GM23338 (cell line): Measurements from ENCODE around the gene SLC6A18. TPM values are rescaled to one million over a fixed set of nuclear protein-coding genes. Genes with fewer than 3 reads are reported as not detected.

ENCODE experiments used
- ATAC-seq: fragments of 200-7000 bp; cut with Tn5 transposase; 3 replicates; pipeline ENCODE4 v1.9.1; 2020
- DNase-seq: peaks from one replicate; pipeline ENCODE4 v3.0.0-alpha.2; 2015; ENCODE audit warnings: low spot score
- H2AFZ ChIP-seq: fragments of 200-600 bp; sonication (generic); 2 replicates; pipeline ENCODE4 v1.8.0; 2016; ENCODE audit warnings: antibody characterized with exemption, mild to moderate bottlenecking, moderate library complexity
- H3F3A ChIP-seq: fragments of 200-600 bp; sonication (generic); replicated peaks from 2 replicates; pipeline ENCODE4 v1.8.0; 2017; ENCODE audit warnings: antibody characterized with exemption, mixed run types, low read depth
- H3K27ac ChIP-seq: fragments of 200-600 bp; sonication (generic); 2 replicates; pipeline ENCODE4 v1.6.1; 2016; ENCODE audit warnings: low read depth
- H3K27me3 ChIP-seq: fragments of 200-600 bp; sonication (generic); 2 replicates; pipeline ENCODE4 v1.8.0; 2016; ENCODE audit warnings: mild to moderate bottlenecking, mixed run types, moderate library complexity; ENCODE audit not compliant: insufficient read depth
- H3K36me3 ChIP-seq: fragments of 200-600 bp; sonication (generic); 2 replicates; pipeline ENCODE4 v1.8.0; 2016; ENCODE audit warnings: mild to moderate bottlenecking; ENCODE audit not compliant: insufficient read depth
- H3K4me1 ChIP-seq: fragments of 200-600 bp; sonication (generic); 2 replicates; pipeline ENCODE4 v1.8.0; 2016; ENCODE audit warnings: mild to moderate bottlenecking, moderate library complexity; ENCODE audit not compliant: insufficient read depth
- H3K4me2 ChIP-seq: fragments of 200-600 bp; sonication (generic); 2 replicates; pipeline ENCODE4 v1.7.1; 2017; ENCODE audit warnings: mixed run types
- H3K4me3 ChIP-seq: fragments of 200-600 bp; sonication (generic); 2 replicates; pipeline ENCODE4 v1.6.1; 2016; ENCODE audit warnings: mixed run types
- H3K79me2 ChIP-seq: fragments of 200-600 bp; sonication (generic); replicated peaks from 2 replicates; pipeline ENCODE4 v1.8.0; 2017; ENCODE audit warnings: mild to moderate bottlenecking; ENCODE audit not compliant: insufficient read depth
- H3K9me2 ChIP-seq: fragments of 200-600 bp; sonication (generic); 2 replicates; pipeline ENCODE4 v1.8.0; 2017; ENCODE audit not compliant: insufficient read depth
- H4K20me1 ChIP-seq: fragments of 200-600 bp; sonication (generic); replicated peaks from 2 replicates; pipeline ENCODE4 v1.8.0; 2017; ENCODE audit warnings: mild to moderate bottlenecking; ENCODE audit not compliant: insufficient read depth
- H3K27ac Mint-ChIP-seq: 2 replicates; pipeline ENCODE4 v1.8.0; 2020; ENCODE audit warnings: inconsistent platforms, mild to moderate bottlenecking, moderate library complexity, mixed read lengths
- H3K27me3 Mint-ChIP-seq: 3 replicates; pipeline ENCODE4 v1.8.0; 2022; ENCODE audit warnings: low read depth, mild to moderate bottlenecking, moderate library complexity, mixed read lengths, inconsistent platforms; ENCODE audit not compliant: insufficient read depth, poor library complexity
- H3K36me3 Mint-ChIP-seq: 3 replicates; pipeline ENCODE4 v1.8.0; 2021; ENCODE audit warnings: low read depth, mild to moderate bottlenecking, inconsistent platforms, moderate library complexity, mixed read lengths
- H3K4me1 Mint-ChIP-seq: 3 replicates; pipeline ENCODE4 v1.8.0; 2020; ENCODE audit warnings: mild to moderate bottlenecking, inconsistent platforms, mixed read lengths
- H3K4me3 Mint-ChIP-seq: 3 replicates; pipeline ENCODE4 v1.8.0; 2021; ENCODE audit warnings: moderate library complexity, mild to moderate bottlenecking, inconsistent platforms, mixed read lengths
- H3K9me3 Mint-ChIP-seq: 3 replicates; pipeline ENCODE4 v1.8.0; 2020; ENCODE audit warnings: moderate library complexity, mild to moderate bottlenecking, inconsistent platforms, mixed read lengths
- CREB1 ChIP-seq: fragments of 250-450 bp; sonication (Bioruptor Pico); IDR thresholded peaks from 2 replicates; pipeline ENCODE4 v1.5.0; 2020; ENCODE audit warnings: low read depth, mild to moderate bottlenecking, moderate library complexity
- EZH2 ChIP-seq: fragments of 200-600 bp; sonication (generic); IDR thresholded peaks from one replicate; pipeline ENCODE4 v1.8.0; 2017; ENCODE audit warnings: antibody characterized with exemption, mild to moderate bottlenecking, low read depth; ENCODE audit not compliant: unreplicated experiment
- EZH2phosphoT487 ChIP-seq: fragments of 200-600 bp; sonication (generic); IDR thresholded peaks from one replicate; pipeline ENCODE4 v1.8.1; 2018; ENCODE audit warnings: antibody characterized with exemption; ENCODE audit not compliant: unreplicated experiment
- ZNF114 ChIP-seq: fragments of 250-450 bp; sonication (Bioruptor Pico); IDR thresholded peaks from 2 replicates; pipeline ENCODE4 v1.5.0; 2020; ENCODE audit warnings: mild to moderate bottlenecking, moderate library complexity
- polyA plus RNA-seq: library from polyadenylated mRNA; unstranded; fragments of >200 nt; fragmentation: Nextera tagmentation; extraction: Ambion mirVana; gene quantifications from 2 replicates; pipeline ENCODE4 v1.2.1, GENCODE V29; 2016
- total RNA-seq: library from RNA; depleted of rRNA; stranded (reverse); fragments of >200 nt; shearing (Covaris generic); gene quantifications from 2 replicates; pipeline ENCODE4 v1.2.3, GENCODE V29; 2014
- TF ChIP-seq, protein P1 (sequence below): fragments of 250-450 bp; sonication (Bioruptor Pico); IDR thresholded peaks from 2 replicates; pipeline ENCODE4 v1.5.0; 2020; ENCODE audit warnings: mild to moderate bottlenecking, moderate library complexity
- TF ChIP-seq, protein P2 (sequence below): IDR thresholded peaks from one replicate; pipeline ENCODE4 v1.6.1; 2018; ENCODE audit warnings: antibody characterized with exemption; ENCODE audit not compliant: unreplicated experiment

SLC6A18 gene
- total and polyA plus RNA-seq, 2 experiments from 2014 or later, result not detected

DNA sequence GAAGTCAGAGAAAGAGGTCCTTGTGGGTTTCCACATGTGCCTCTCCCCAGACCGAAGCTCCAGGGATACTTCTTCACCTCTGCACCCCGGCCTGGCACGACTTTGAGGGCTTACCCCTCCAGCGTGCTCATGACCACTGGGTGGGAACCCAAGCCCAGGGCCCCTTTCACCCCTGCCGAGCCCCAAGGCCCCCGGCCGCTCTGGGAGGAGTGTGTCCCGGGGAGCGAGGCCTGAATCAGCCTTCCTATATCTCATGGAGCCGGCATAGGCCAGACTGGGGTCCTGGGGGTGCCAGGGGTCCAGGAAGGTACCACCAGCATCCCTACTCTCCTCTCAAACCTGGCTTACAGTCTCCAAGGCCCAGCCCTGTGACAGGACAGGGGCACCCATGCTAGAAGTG is 52.6 kb downstream of the SLC6A18 start (continued):
- TF ChIP-seq, protein P1, sequence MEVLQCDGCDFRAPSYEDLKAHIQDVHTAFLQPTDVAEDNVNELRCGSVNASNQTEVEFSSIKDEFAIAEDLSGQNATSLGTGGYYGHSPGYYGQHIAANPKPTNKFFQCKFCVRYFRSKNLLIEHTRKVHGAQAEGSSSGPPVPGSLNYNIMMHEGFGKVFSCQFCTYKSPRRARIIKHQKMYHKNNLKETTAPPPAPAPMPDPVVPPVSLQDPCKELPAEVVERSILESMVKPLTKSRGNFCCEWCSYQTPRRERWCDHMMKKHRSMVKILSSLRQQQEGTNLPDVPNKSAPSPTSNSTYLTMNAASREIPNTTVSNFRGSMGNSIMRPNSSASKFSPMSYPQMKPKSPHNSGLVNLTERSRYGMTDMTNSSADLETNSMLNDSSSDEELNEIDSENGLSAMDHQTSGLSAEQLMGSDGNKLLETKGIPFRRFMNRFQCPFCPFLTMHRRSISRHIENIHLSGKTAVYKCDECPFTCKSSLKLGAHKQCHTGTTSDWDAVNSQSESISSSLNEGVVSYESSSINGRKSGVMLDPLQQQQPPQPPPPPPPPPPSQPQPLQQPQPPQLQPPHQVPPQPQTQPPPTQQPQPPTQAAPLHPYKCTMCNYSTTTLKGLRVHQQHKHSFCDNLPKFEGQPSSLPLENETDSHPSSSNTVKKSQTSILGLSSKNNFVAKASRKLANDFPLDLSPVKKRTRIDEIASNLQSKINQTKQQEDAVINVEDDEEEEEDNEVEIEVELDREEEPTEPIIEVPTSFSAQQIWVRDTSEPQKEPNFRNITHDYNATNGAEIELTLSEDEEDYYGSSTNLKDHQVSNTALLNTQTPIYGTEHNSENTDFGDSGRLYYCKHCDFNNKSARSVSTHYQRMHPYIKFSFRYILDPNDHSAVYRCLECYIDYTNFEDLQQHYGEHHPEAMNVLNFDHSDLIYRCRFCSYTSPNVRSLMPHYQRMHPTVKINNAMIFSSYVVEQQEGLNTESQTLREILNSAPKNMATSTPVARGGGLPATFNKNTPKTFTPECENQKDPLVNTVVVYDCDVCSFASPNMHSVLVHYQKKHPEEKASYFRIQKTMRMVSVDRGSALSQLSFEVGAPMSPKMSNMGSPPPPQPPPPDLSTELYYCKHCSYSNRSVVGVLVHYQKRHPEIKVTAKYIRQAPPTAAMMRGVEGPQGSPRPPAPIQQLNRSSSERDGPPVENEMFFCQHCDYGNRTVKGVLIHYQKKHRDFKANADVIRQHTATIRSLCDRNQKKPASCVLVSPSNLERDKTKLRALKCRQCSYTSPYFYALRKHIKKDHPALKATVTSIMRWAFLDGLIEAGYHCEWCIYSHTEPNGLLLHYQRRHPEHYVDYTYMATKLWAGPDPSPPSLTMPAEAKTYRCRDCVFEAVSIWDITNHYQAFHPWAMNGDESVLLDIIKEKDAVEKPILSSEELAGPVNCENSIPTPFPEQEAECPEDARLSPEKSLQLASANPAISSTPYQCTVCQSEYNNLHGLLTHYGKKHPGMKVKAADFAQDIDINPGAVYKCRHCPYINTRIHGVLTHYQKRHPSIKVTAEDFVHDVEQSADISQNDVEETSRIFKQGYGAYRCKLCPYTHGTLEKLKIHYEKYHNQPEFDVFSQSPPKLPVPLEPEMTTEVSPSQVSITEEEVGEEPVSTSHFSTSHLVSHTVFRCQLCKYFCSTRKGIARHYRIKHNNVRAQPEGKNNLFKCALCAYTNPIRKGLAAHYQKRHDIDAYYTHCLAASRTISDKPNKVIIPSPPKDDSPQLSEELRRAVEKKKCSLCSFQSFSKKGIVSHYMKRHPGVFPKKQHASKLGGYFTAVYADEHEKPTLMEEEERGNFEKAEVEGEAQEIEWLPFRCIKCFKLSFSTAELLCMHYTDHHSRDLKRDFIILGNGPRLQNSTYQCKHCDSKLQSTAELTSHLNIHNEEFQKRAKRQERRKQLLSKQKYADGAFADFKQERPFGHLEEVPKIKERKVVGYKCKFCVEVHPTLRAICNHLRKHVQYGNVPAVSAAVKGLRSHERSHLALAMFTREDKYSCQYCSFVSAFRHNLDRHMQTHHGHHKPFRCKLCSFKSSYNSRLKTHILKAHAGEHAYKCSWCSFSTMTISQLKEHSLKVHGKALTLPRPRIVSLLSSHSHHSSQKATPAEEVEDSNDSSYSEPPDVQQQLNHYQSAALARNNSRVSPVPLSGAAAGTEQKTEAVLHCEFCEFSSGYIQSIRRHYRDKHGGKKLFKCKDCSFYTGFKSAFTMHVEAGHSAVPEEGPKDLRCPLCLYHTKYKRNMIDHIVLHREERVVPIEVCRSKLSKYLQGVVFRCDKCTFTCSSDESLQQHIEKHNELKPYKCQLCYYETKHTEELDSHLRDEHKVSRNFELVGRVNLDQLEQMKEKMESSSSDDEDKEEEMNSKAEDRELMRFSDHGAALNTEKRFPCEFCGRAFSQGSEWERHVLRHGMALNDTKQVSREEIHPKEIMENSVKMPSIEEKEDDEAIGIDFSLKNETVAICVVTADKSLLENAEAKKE (CRISPR knock-in tag), result no peak

DNA sequence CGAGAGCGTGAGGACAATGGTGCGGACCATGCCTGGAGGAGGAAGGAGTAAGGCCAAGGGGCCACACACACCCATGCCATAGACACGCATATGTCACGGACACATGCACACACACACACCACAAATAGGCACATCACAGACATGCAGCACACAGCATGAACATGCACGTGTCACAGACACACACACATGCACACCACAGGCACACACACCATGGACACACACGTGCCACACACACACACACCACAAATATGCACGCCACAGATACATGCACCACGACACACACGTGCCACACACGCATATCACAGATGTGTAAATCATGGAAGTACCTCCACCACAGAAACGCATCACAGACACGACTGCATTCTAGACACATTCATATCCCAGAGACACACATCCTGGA is 53.0 kb downstream of the SLC6A18 start:
- Mint-ChIP-seq H3K4me3 (no peak overlapping the region), H3K27me3 (peaks cover 5% of the 10 kb centered on the region), H3K27ac (no peak overlapping the region), H3K36me3 (peaks cover 27% of the 10 kb centered on the region), H3K4me1 (no peaks in the 10 kb centered on the region), H3K9me3 (no peaks in the 10 kb centered on the region; the same call in 2 of the 3 replicates)
- Histone ChIP-seq H3F3A (no peaks in the 10 kb centered on the region), H3K4me1 (no peaks in the 10 kb centered on the region), H3K27ac (no peak overlapping the region), H3K36me3 (0 out of 2 replicates have a peak, but pooled peaks cover 5% of the 10 kb centered on the region), H3K9me2 (no peaks in the 10 kb centered on the region), H3K4me3 (no peak overlapping the region), H3K4me2 (no peak overlapping the region), H4K20me1 (no peaks in the 10 kb centered on the region), H3K27me3 (no peaks in the 10 kb centered on the region), H2AFZ (no peak overlapping the region), H3K79me2 (peaks cover 27% of the 10 kb centered on the region)
- no peak for DNase-seq
- ATAC-seq, result no peak
- TF ChIP-seq, protein P2, sequence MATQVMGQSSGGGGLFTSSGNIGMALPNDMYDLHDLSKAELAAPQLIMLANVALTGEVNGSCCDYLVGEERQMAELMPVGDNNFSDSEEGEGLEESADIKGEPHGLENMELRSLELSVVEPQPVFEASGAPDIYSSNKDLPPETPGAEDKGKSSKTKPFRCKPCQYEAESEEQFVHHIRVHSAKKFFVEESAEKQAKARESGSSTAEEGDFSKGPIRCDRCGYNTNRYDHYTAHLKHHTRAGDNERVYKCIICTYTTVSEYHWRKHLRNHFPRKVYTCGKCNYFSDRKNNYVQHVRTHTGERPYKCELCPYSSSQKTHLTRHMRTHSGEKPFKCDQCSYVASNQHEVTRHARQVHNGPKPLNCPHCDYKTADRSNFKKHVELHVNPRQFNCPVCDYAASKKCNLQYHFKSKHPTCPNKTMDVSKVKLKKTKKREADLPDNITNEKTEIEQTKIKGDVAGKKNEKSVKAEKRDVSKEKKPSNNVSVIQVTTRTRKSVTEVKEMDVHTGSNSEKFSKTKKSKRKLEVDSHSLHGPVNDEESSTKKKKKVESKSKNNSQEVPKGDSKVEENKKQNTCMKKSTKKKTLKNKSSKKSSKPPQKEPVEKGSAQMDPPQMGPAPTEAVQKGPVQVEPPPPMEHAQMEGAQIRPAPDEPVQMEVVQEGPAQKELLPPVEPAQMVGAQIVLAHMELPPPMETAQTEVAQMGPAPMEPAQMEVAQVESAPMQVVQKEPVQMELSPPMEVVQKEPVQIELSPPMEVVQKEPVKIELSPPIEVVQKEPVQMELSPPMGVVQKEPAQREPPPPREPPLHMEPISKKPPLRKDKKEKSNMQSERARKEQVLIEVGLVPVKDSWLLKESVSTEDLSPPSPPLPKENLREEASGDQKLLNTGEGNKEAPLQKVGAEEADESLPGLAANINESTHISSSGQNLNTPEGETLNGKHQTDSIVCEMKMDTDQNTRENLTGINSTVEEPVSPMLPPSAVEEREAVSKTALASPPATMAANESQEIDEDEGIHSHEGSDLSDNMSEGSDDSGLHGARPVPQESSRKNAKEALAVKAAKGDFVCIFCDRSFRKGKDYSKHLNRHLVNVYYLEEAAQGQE, result no peak
- no peak for TF ChIP-seq EZH2
- TF ChIP-seq, protein P1 (CRISPR knock-in tag), result no peak
- no peak for TF ChIP-seq EZH2phosphoT487
- TF ChIP-seq ZNF114 (CRISPR knock-in tag), result no peak
- TF ChIP-seq CREB1 (CRISPR knock-in tag), result no peak
